HepG2 (cell line): ENCODE results near the gene CFAP45. TPM values are rescaled to one million over a fixed set of nuclear protein-coding genes. Genes with fewer than 3 reads are reported as not detected.

ENCODE experiments used
- ATAC-seq: fragments of 200-7000 bp; cut with Tn5 transposase; 3 replicates; pipeline ENCODE4 v1.9.1; 2020; ENCODE audit warnings: mild to moderate bottlenecking, moderate library complexity
- BruUV-seq: library from RNA; stranded (reverse); fragments of 400-500 nt; replicated peaks from 2 replicates; lab custom pipeline; 2021; lab: Mats Ljungman, UMichigan
- CTCF ChIA-PET: fragments of 300-600 bp; formaldehyde crosslinking; extraction: SDS; loops from one replicate; lab custom pipeline; 2021; ENCODE audit warnings: low total read pairs, inconsistent platforms, low intra/inter-chr PET ratio; lab: Yijun Ruan, JAX
- POLR2A ChIA-PET: fragments of 350-600 bp; sonication (Branson Sonifier 250); formaldehyde crosslinking; loops from one replicate; lab custom pipeline; 2020; ENCODE audit warnings: antibody characterized with exemption, inconsistent platforms; lab: Yijun Ruan, JAX
- DNase-seq: peaks from one replicate; pipeline ENCODE4 v3.0.0-alpha.2; 2015; ENCODE audit warnings: low spot score
- FAIRE-seq: peaks from 3 replicates; lab custom pipeline; 2011; peaks lifted over from hg19 to GRCh38; lab: Jason Lieb, UNC
- H2AFZ ChIP-seq: one replicate; pipeline ENCODE4 v1.6.1; 2011; ENCODE audit warnings: low read length, inconsistent platforms
- H3K27ac ChIP-seq: fragments of 300-600 bp; 3 replicates; pipeline ENCODE4 v1.8.0; 2011; ENCODE audit warnings: mixed run types, mild to moderate bottlenecking, mixed read lengths, low read length, inconsistent platforms; ENCODE audit not compliant: insufficient read depth; ENCODE audit errors: extremely low read length
- H3K27me3 ChIP-seq, 2 experiments: fragments of 200-600 bp in 1 of 2; 2 replicates in 1 of 2; 3 replicates in 1 of 2; pipeline versions ENCODE4 v1.6.0 to v1.8.0; 2011; ENCODE audit warnings: low read length in 2 of 2, mild to moderate bottlenecking in 2 of 2, moderate library complexity in 2 of 2, inconsistent platforms in 1 of 2; ENCODE audit not compliant: insufficient read depth in 2 of 2, control insufficient read depth in 1 of 2
- H3K36me3 ChIP-seq, 2 experiments: fragments of 200-600 bp in 1 of 2; replicated peaks in 1 of 2; 2 replicates in 1 of 2; 3 replicates in 1 of 2; pipeline versions ENCODE4 v1.5.1 to v1.8.0; 2011; ENCODE audit warnings: low read length in 2 of 2, inconsistent platforms in 1 of 2; ENCODE audit not compliant: insufficient read depth in 2 of 2, control insufficient read depth in 1 of 2
- H3K4me1 ChIP-seq: 2 replicates; pipeline ENCODE4 v1.5.1; 2012; ENCODE audit warnings: low read length, inconsistent platforms; ENCODE audit not compliant: insufficient read depth
- H3K4me2 ChIP-seq: 2 replicates; pipeline ENCODE4 v1.6.0; 2011; ENCODE audit warnings: low read depth, low read length, inconsistent platforms
- H3K4me3 ChIP-seq, 3 experiments: fragments of 200-600 bp in 1 of 3; sonication (generic), shearing (Covaris generic) in 1 of 3; replicated peaks in 1 of 3; 2 replicates each; pipeline ENCODE4 v1.5.1; 2011 to 2016; ENCODE audit warnings: low read length in 3 of 3, inconsistent platforms in 2 of 3, low read depth in 2 of 3, mild to moderate bottlenecking in 2 of 3, control low read depth in 1 of 3, mixed read lengths in 1 of 3; ENCODE audit not compliant: insufficient read depth in 1 of 3
- H3K79me2 ChIP-seq: one replicate; pipeline ENCODE4 v1.6.1; 2011; ENCODE audit warnings: low read length, inconsistent platforms; ENCODE audit not compliant: insufficient read depth
- H3K9ac ChIP-seq: 2 replicates; pipeline ENCODE4 v1.6.0; 2011; ENCODE audit warnings: mild to moderate bottlenecking, low read depth, low read length, inconsistent platforms; ENCODE audit not compliant: insufficient read depth
- H3K9me3 ChIP-seq: 2 replicates; pipeline ENCODE4 v1.5.1; 2012; ENCODE audit warnings: mild to moderate bottlenecking, low read length
- H4K20me1 ChIP-seq: 2 replicates; pipeline ENCODE4 v1.6.0; 2011; ENCODE audit warnings: inconsistent platforms, mild to moderate bottlenecking, low read length, moderate library complexity; ENCODE audit not compliant: insufficient read depth
- ARHGAP35 ChIP-seq: sonication (generic); formaldehyde crosslinking; IDR thresholded peaks from 2 replicates; pipeline ENCODE4 v1.9.0; 2022; ENCODE audit warnings: mild to moderate bottlenecking, inconsistent platforms, moderate library complexity, missing genetic modification reagents, borderline replicate concordance
- CENPT ChIP-seq: sonication (generic); formaldehyde crosslinking; IDR thresholded peaks from 2 replicates; pipeline ENCODE4 v1.8.0; 2022; ENCODE audit warnings: low read depth, mild to moderate bottlenecking, moderate library complexity, missing genetic modification reagents
- DZIP1 ChIP-seq: sonication (generic); formaldehyde crosslinking; IDR thresholded peaks from 2 replicates; pipeline ENCODE4 v1.5.0; 2020; ENCODE audit warnings: mild to moderate bottlenecking, missing genetic modification reagents
- HOXA5 ChIP-seq: sonication (generic); formaldehyde crosslinking; IDR thresholded peaks from 2 replicates; pipeline ENCODE4 v1.4.0; 2020; ENCODE audit warnings: missing genetic modification reagents
- RORA ChIP-seq: sonication (generic); formaldehyde crosslinking; IDR thresholded peaks from 2 replicates; pipeline ENCODE4 v1.5.0; 2020; ENCODE audit warnings: mild to moderate bottlenecking, missing genetic modification reagents, moderate library complexity
- SP2 ChIP-seq: sonication (generic); formaldehyde crosslinking; IDR thresholded peaks from 2 replicates; pipeline ENCODE4 v1.5.1; 2020; ENCODE audit warnings: mild to moderate bottlenecking, missing genetic modification reagents
- ZBTB8A ChIP-seq: sonication (generic); formaldehyde crosslinking; IDR thresholded peaks from 2 replicates; pipeline ENCODE4 v1.4.0; 2020; ENCODE audit warnings: mild to moderate bottlenecking, low read depth, missing genetic modification reagents, borderline replicate concordance
- ZNF24 ChIP-seq: fragments of 450-650 bp; IDR thresholded peaks from 2 replicates; pipeline ENCODE4 v1.6.1; 2017; ENCODE audit warnings: antibody characterized with exemption, mild to moderate bottlenecking
- ZNF296 ChIP-seq: sonication (generic); formaldehyde crosslinking; conservative IDR thresholded peaks from 2 replicates; pipeline ENCODE4 v1.5.0; 2020; ENCODE audit warnings: mild to moderate bottlenecking, missing genetic modification reagents
- ZNF562 ChIP-seq: sonication (generic); formaldehyde crosslinking; IDR thresholded peaks from 2 replicates; pipeline ENCODE4 v1.8.0; 2022; ENCODE audit warnings: missing genetic modification reagents, borderline replicate concordance
- ZNF569 ChIP-seq: sonication (generic); formaldehyde crosslinking; IDR thresholded peaks from 2 replicates; pipeline ENCODE4 v1.5.0; 2020; ENCODE audit warnings: mild to moderate bottlenecking, missing genetic modification reagents, moderate library complexity, borderline replicate concordance
- ZNF703 ChIP-seq: sonication (generic); formaldehyde crosslinking; IDR thresholded peaks from 2 replicates; pipeline ENCODE4 v1.5.1; 2020; ENCODE audit warnings: missing genetic modification reagents, mild to moderate bottlenecking, moderate library complexity, borderline replicate concordance
- ZNF784 ChIP-seq: sonication (generic); formaldehyde crosslinking; IDR thresholded peaks from 2 replicates; pipeline ENCODE4 v1.5.1; 2020; ENCODE audit warnings: missing genetic modification reagents, mild to moderate bottlenecking, borderline replicate concordance
- WGBS: methylation state at CpG from one replicate; pipeline ENCODE4 v1.1.6; 2017; ENCODE audit warnings: low lambda C conversion rate; 5-methylcytosine and 5-hydroxymethylcytosine counted together
- in situ Hi-C: cut with HindIII; loops from 2 replicates; pipeline ENCODE4 v1.10.0; 2017; ENCODE audit warnings: low pct_unique_long_range_greater_than_20kb; ENCODE audit not compliant: extremely low pct_ligation_motif_present
- intact Hi-C: fragments of 100-400 bp; cut with micrococcal nuclease; formaldehyde crosslinking; loops from one replicate; pipeline ENCODE4 v1.10.0; 2022; ENCODE audit not compliant: unreplicated experiment
- polyA plus RNA-seq, 8 experiments: library from polyadenylated mRNA; depleted of rRNA in 3 of 8; stranded (reverse) in 7 of 8; unstranded in 1 of 8; fragments of >200 nt; fragmentation: Illumina TruSeq in 4 of 8; extraction: Trizol in 4 of 8; gene quantifications; 2 replicates each; pipeline versions ENCODE4 v1.2.1 to v1.2.3, GENCODE V29; 2011 to 2016; ENCODE audit warnings: low read depth in 4 of 8, missing spikeins in 1 of 8, mixed read lengths in 1 of 8; ENCODE audit not compliant: insufficient read depth in 1 of 8
- total RNA-seq, 5 experiments: library from RNA; depleted of rRNA; stranded (reverse); fragments of >200 nt; fragmentation: Illumina TruSeq; extraction: Trizol; gene quantifications; 2 replicates each; pipeline ENCODE4 v1.2.3, GENCODE V29; 2016; ENCODE audit warnings: low read depth in 1 of 5
- TF ChIP-seq, protein P1 (sequence below): sonication (generic); formaldehyde crosslinking; IDR thresholded peaks from 2 replicates; pipeline ENCODE4 v1.5.1; 2020; ENCODE audit warnings: mild to moderate bottlenecking, missing genetic modification reagents
- TF ChIP-seq, protein P2 (sequence below): sonication (generic); formaldehyde crosslinking; IDR thresholded peaks from 2 replicates; pipeline ENCODE4 v1.8.0; 2022; ENCODE audit warnings: mild to moderate bottlenecking, missing genetic modification reagents; ENCODE audit not compliant: insufficient replicate concordance

CFAP45 gene
- total and polyA plus RNA-seq, 2 of the 13 experiments (the other 11 are each of a cell fraction or from before 2014, with no cell fraction given), result not detected

GRCh38 chr1:159870704-159871103 is 29.3 kb downstream of the CFAP45 start (continued):
- no peak for TF ChIP-seq DZIP1 (CRISPR knock-in tag)
- no peak for TF ChIP-seq ZNF24
- no peak for TF ChIP-seq ARHGAP35 (CRISPR knock-in tag)
- TF ChIP-seq RORA (CRISPR knock-in tag), result no peak
- TF ChIP-seq ZNF703 (CRISPR knock-in tag), result no peak

DNA sequence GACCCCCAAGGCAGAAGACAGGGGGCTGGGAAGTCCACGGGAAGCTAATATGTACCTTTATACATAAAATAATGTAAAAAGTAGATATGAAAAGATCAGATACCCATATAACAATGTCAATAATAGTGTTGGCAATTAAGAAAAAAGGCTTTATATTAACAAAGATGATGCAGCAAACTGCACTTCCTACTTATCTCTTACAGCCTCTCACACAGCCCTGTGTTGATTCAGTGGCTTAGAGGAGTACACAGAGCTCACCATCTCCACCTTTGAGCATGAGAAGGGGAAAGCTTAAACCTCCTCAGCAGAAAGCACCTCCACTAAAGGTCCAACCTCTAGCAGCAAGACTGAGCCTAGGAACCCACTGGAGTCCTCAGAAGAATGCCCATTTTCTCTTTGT is 30.4 kb downstream of the CFAP45 start:
- no peaks in the 10 kb centered on the region for H3K36me3 ChIP-seq
- no peaks in the 10 kb centered on the region for H3K4me1 ChIP-seq
- no peak for DNase-seq
- in situ Hi-C loops (no loop called here), intact Hi-C loops (no loop called here)
- H3K9me3 ChIP-seq, result no peaks in the 10 kb centered on the region
- CTCF ChIA-PET, result no interaction called here
- H3K9ac ChIP-seq, result no peak overlapping the region
- POLR2A ChIA-PET, result no interaction called here
- H4K20me1 ChIP-seq, result no peaks in the 10 kb centered on the region
- H3K79me2 ChIP-seq, result no peaks in the 10 kb centered on the region
- no peak for ATAC-seq
- peaks cover 5 to 17% of the 10 kb centered on the region in 2 experiments; a peak in 4 of 5 replicates for H3K27me3 ChIP-seq
- no TSS peak for BruUV-seq
- no peak overlapping the region for H3K27ac ChIP-seq
- H3K4me3 ChIP-seq, result no peak overlapping the region
- no peak for FAIRE-seq
- WGBS, result 5% methylated on average over 1 of the region's 1 CpG
- H3K4me2 ChIP-seq, result no peak overlapping the region
- H2AFZ ChIP-seq, result no peak overlapping the region
- TF ChIP-seq ZNF296 (CRISPR knock-in tag), result no peak
- no peak for TF ChIP-seq ZNF569 (CRISPR knock-in tag)
- TF ChIP-seq SP2 (CRISPR knock-in tag), result no peak
- no peak for TF ChIP-seq ZBTB8A (CRISPR knock-in tag)
- no peak for TF ChIP-seq ZNF562 (CRISPR knock-in tag)
- no peak for TF ChIP-seq HOXA5 (CRISPR knock-in tag)
- TF ChIP-seq CENPT (CRISPR knock-in tag), result no peak
- TF ChIP-seq, protein P1, sequence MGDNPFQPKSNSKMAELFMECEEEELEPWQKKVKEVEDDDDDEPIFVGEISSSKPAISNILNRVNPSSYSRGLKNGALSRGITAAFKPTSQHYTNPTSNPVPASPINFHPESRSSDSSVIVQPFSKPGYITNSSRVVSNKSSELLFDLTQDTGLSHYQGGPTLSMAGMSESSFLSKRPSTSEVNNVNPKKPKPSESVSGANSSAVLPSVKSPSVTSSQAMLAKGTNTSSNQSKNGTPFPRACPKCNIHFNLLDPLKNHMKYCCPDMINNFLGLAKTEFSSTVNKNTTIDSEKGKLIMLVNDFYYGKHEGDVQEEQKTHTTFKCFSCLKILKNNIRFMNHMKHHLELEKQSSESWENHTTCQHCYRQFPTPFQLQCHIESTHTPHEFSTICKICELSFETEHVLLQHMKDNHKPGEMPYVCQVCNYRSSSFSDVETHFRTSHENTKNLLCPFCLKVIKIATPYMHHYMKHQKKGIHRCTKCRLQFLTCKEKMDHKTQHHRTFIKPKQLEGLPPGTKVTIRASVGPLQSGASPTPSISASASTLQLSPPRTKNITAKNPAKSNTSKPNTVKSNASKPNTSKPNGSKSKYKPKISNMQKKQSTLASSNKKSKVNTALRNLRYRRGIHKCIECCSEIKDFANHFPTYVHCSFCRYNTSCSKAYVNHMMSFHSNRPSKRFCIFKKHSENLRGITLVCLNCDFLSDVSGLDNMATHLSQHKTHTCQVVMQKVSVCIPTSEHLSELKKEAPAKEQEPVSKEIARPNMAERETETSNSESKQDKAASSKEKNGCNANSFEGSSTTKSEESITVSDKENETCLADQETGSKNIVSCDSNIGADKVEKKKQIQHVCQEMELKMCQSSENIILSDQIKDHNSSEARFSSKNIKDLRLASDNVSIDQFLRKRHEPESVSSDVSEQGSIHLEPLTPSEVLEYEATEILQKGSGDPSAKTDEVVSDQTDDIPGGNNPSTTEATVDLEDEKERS (CRISPR knock-in tag), result no peak
- TF ChIP-seq ZNF784, result no peak
- TF ChIP-seq, protein P2, sequence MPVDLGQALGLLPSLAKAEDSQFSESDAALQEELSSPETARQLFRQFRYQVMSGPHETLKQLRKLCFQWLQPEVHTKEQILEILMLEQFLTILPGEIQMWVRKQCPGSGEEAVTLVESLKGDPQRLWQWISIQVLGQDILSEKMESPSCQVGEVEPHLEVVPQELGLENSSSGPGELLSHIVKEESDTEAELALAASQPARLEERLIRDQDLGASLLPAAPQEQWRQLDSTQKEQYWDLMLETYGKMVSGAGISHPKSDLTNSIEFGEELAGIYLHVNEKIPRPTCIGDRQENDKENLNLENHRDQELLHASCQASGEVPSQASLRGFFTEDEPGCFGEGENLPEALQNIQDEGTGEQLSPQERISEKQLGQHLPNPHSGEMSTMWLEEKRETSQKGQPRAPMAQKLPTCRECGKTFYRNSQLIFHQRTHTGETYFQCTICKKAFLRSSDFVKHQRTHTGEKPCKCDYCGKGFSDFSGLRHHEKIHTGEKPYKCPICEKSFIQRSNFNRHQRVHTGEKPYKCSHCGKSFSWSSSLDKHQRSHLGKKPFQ (CRISPR knock-in tag), result no peak
